ENCODE results near the gene ZNF664.

GRCh38 chr12:123998991-123999359 lies 26.0 kb downstream of the ZNF664 start:
- no peak for TF ChIP-seq CTCF (IDR thresholded peaks at IDR 0.05)
- no peak for TF ChIP-seq POLR2A (IDR thresholded peaks at IDR 0.05)

Measured in thyroid gland (tissue), 4 donors.